NCI-H1436 (cell line): Measurements from ENCODE around the gene GPC6.

ENCODE experiments used
- DNase-seq: peaks from one replicate; lab custom pipeline; 2025; lab: John Stamatoyannopoulos, UW

Gene GPC6

DNA sequence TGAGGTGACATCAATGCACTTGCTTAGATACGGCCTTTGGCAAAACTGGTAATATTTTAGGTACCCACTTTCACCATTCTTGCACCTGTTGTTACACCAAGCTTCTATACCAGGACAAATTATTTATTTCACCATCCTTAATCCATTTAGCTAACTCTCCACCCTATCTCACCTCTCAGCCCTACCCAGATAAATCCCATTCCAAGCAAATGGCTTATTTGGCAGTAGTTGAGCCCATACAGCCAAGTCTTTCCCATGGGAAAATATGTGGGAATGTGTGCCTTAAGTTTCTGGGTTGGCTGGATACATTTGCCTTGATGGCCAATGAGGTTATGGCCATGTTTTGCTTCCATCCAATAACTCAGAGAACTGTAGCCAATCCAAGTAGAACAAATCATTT, 551.9 kb downstream of the GPC6 start:
- no peak for DNase-seq

DNA sequence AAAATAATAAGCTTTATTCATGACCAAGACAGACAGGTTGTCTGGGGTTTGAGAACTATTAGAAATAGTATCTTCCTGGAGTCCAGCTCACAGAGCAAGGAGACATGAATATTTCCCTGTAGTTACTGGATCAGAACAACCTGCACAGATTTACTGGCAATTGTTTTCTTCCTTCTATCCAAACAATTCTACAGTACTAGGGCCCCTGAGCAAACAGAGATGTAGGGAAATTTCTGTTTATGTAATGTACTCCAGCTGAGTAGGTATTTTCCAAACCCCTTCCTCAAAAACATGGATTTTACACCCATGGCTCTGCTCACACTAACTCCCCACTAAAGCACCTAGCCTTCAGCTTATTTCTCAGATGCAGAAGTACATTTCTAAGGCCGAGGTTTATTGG, 557.6 kb downstream of the GPC6 start:
- DNase-seq = no peak

- peak; percentile 12 for DNase-seq
Measured at GRCh38 chr13:93786846-93787489, 560.4 kb downstream of the GPC6 start.

DNA sequence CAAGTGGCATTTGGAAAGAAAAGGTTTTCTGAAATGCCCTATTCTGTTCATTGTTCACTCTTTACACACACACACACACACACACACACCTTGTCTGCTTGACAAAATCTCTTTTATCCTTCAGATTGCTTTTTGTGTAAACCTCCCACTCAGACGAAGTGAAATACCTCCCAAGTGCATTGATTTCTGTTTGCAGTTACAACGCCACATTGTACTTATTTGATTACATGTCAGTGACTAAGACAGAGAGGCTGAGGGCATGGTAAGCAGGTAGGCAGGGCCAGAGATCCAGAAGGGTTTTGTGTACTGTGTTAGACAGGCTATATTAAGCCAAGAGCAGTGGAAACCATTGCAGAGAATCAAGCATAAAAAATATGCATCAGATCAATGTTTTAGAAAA, 561.8 kb downstream of the GPC6 start:
- DNase-seq = peak; percentile 27

DNA sequence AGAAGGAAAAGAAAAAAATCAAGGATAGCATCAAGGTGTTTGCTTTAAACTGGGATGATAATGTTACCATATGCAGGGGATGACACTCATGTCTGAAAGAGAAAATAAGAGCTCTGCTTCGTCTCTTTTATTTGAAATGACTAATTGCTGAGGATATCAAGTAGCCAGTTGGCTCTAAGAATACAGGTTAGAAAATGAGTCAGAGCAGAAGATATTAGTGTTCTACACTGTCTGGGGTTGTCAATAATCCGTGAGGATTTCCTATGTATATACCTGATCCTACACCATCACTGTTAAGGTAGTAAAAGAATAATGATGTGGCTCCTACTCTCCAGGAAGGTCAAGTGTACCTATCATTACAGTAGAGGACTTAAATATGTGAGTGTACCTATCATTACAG, 562.5 kb downstream of the GPC6 start:
- DNase-seq = no peak

GRCh38 chr13:93794197-93794885, 567.7 kb downstream of the GPC6 start:
- DNase-seq = no peak

GRCh38 chr13:93797463-93797862, 570.9 kb downstream of the GPC6 start:
- no peak for DNase-seq

- DNase-seq = no peak
Measured at GRCh38 chr13:93800342-93800741, 573.7 kb downstream of the GPC6 start.

DNA sequence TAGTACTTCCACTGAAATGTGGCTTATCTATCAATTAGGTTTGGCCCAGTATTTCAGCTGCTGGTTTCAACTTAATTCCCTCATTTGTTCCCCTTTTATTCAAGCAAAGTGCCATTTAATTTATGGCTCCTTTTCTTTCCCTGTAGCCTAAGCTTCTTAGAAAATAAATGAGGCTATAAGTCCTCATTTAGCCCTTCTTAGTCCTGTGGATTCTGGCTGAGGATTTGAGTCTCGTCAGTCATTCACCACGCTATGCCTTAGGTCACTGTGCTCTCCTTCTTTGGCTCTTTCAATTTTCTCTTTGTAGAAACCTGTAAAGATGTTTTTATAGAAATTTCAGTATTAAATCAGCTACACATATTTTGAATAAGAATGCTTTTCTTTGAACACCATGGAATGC, 579.1 kb downstream of the GPC6 start:
- no peak for DNase-seq

- no peak for DNase-seq
Measured at GRCh38 chr13:93806861-93807260, 580.3 kb downstream of the GPC6 start.

GRCh38 chr13:93810264-93810663, 583.7 kb downstream of the GPC6 start:
- DNase-seq = no peak

DNA sequence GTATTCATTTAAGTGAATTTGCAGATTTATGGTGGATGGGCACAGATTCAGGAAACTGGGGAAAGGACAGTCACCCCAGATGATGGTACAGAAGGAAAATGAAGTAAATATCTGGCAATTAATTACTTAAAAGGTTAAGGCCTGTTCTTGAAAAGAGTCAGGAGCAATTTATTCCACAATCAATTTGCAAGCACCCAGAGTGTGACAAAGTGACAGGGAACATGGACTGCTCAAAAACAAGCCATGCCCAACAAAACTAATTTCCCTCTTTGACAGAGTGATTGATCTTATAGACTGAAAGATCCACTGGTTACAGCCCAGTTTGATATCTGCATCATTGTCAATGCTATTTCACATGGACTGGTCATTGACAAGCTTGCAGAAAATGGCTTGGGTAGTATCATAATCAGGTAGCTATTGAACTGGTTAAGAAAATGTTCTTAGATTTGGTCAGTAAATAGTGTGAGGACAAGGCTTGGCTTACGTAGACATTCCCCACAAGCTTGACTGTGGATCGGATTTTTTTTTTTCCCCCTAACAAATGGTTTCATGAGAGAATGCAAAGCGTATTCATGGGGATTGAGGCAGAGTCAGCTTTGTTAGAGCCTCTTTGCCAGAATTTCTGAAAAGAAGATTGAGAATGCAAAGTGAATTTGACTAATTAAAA, 584.6 kb downstream of the GPC6 start:
- no peak for DNase-seq

DNA sequence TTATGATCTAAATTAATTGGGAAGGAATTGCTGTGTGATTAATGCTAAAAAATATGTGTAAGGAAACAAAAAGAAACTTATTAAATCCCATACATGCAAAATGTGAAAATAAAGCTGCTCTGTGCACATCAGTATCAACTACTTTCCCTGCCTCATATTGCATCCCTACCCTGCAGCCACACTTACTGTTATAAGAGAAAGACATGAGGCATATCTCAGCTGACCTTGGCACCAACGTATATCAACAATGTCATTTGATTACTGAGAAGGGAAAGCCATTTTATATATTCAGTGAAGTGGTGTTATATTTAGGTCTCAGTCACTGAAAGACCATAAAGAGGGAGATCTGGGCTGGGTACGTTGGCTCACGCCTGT, 585.1 kb downstream of the GPC6 start:
- DNase-seq = no peak

DNA sequence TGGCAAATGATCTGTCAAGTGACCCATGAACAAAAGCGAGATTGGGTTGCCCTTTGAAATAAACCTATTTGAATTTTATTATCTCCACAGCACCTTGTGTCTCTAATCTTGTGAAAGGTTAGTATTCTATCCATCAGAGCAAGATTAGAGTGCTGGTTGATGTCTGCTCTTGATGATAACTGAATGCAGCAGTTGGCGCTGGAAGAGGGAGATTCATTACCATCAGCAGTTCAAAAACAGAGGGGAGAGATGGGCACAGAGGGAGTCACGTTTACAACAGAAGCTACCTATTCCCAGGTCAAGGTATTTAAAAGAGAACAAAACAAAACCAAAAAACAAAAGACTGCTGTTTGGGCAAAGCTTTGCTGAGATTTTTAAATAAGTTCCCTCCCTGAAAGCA, 588.1 kb downstream of the GPC6 start:
- no peak for DNase-seq

GRCh38 chr13:93818345-93818744, 591.7 kb downstream of the GPC6 start:
- DNase-seq = no peak

DNA sequence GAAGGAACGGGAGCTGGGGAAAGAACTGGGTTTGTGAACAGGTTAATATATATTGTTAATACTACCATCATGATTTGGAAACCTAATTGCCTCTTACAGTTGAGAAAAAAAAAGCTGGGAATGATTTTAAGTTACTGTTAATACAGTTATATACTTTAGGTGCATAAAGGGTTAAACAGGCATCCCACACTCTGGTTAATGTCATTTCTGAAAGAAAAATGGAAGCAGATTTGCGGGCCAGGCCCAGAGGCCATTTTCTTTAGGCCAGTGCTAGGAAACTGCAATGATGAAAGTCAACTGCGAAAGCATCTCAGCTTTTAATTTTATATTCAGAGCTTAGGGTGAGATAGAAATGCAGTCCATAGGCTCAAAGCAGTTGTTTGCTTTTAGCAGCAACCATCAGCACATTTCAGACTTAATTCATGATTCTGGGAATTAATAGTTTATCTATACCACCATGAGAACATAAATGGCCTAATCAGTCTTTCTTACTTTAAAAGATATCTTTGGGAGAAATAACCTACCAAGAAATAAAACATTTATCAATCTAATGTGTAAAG, 592.8 kb downstream of the GPC6 start:
- DNase-seq = no peak

DNA sequence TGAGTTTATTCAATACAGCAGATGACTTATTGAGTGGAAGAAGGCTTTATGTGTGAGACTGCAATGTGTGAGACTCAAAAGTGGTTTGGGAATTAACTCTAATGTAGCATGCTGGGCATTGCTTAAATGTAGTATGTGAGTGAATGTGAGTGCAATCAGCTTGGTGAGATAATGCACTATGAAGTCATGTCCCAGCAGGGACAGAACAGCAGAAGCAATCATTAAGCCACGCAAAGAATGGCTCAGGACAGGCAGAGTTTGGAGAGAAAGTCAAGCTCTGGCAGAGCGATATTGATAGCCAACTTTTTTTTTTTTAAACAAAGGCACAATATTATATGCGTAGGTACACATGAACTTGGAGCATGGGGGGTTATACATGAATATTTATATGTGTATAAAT, 597.7 kb downstream of the GPC6 start:
- no peak for DNase-seq

- DNase-seq = no peak
Measured at GRCh38 chr13:93834051-93834450, 607.4 kb downstream of the GPC6 start.

- DNase-seq = no peak
Measured at GRCh38 chr13:93843082-93843481, 616.5 kb downstream of the GPC6 start.

- no peak for DNase-seq
Measured at GRCh38 chr13:93847162-93847561, 620.6 kb downstream of the GPC6 start.

GRCh38 chr13:93848247-93848646, 621.6 kb downstream of the GPC6 start:
- no peak for DNase-seq

DNA sequence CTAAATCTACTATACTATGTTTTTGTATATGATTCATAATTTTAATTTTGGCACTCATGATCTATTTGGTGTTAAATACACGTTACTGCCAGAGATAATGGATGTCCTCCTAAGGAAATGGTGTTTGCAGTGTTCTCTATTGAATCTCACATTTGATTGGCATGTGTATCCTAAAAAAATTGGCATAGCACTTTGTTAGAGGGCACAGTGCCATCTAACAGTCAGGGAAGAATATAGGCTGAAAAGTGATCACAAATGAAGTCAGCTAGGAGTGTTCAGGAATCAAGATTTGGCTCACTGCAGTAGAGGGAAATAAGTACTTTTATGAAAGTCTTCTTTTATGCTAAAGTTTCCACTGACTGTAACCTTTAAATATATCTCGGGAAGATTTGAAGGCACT, 624.6 kb downstream of the GPC6 start:
- DNase-seq = no peak

- DNase-seq = peak; percentile 40
Measured at GRCh38 chr13:93853912-93854311, 627.3 kb downstream of the GPC6 start.
